H1 (cell line): ENCODE measurements around the gene CRADD. TPM values are rescaled to one million over a fixed set of nuclear protein-coding genes. Genes with fewer than 3 reads are reported as not detected.

Experiments
- CTCF ChIA-PET: fragments of 300-600 bp; sonication (Branson Sonifier 250); formaldehyde crosslinking; loops from one replicate; lab custom pipeline; 2021; ENCODE audit not compliant: partially characterized antibody; lab: Charles Lee
- POLR2A ChIA-PET: fragments of 300-600 bp; sonication (Branson Sonifier 250); formaldehyde crosslinking; loops from one replicate; lab custom pipeline; 2021; ENCODE audit warnings: inconsistent platforms; ENCODE audit not compliant: partially characterized antibody; lab: Charles Lee
- DNase-seq, 2 experiments: peaks; one replicate each; pipeline versions ENCODE4 v3.0.0 to v3.0.0-alpha.2; 2010 to 2022; ENCODE audit warnings: low spot score in 2 of 2, low read depth in 1 of 2, mixed read lengths in 1 of 2
- FAIRE-seq: peaks from 2 replicates; lab custom pipeline; 2011; peaks lifted over from hg19 to GRCh38; lab: Jason Lieb, UNC
- H2AFZ ChIP-seq: 2 replicates; pipeline ENCODE4 v1.8.1; 2012; ENCODE audit warnings: low read length, inconsistent platforms
- H2AK5ac ChIP-seq: 2 replicates; pipeline ENCODE4 v1.6.1; 2013; ENCODE audit warnings: low read depth, low read length
- H2BK120ac ChIP-seq: replicated peaks from 2 replicates; pipeline ENCODE3; 2013; ENCODE audit warnings: low read depth, low read length, inconsistent platforms
- H2BK12ac ChIP-seq: 2 replicates; pipeline ENCODE4 v1.6.1; 2013; ENCODE audit warnings: low read depth, low read length
- H2BK15ac ChIP-seq: 2 replicates; pipeline ENCODE4 v1.6.1; 2013; ENCODE audit warnings: low read length
- H2BK20ac ChIP-seq: 2 replicates; pipeline ENCODE4 v1.6.1; 2013; ENCODE audit warnings: low read length
- H2BK5ac ChIP-seq: 2 replicates; pipeline ENCODE4 v1.6.1; 2013; ENCODE audit warnings: low read depth, low read length
- H3K14ac ChIP-seq: 2 replicates; pipeline ENCODE4 v1.6.1; 2013; ENCODE audit warnings: inconsistent platforms; ENCODE audit not compliant: insufficient read length
- H3K18ac ChIP-seq: 2 replicates; pipeline ENCODE4 v1.6.1; 2013; ENCODE audit warnings: low read length; ENCODE audit errors: extremely low read depth
- H3K23ac ChIP-seq: 2 replicates; pipeline ENCODE4 v1.6.1; 2013; ENCODE audit warnings: inconsistent platforms; ENCODE audit not compliant: insufficient read length
- H3K23me2 ChIP-seq: 2 replicates; pipeline ENCODE4 v1.6.1; 2013; ENCODE audit warnings: low read depth, low read length
- H3K27ac ChIP-seq: 2 replicates; pipeline ENCODE4 v1.6.1; 2011; ENCODE audit warnings: low read depth, low read length, inconsistent platforms
- H3K27me3 ChIP-seq, 4 experiments: replicated peaks in 1 of 4; 1 replicate in 1 of 4; 2 replicates in 3 of 4; pipeline versions ENCODE4 v1.6.1 to v1.8.1; 2011 to 2013; ENCODE audit warnings: low read length in 3 of 4, mild to moderate bottlenecking in 3 of 4, inconsistent platforms in 2 of 4, mixed read lengths in 2 of 4, moderate library complexity in 1 of 4; ENCODE audit not compliant: control insufficient read depth in 3 of 4, insufficient read depth in 3 of 4; ENCODE audit errors: extremely low read depth in 1 of 4
- H3K36me3 ChIP-seq, 4 experiments: 2 replicates each; pipeline versions ENCODE4 v1.6.1 to v1.8.1; 2011 to 2013; ENCODE audit warnings: mild to moderate bottlenecking in 4 of 4, low read length in 3 of 4, moderate library complexity in 2 of 4, control low read depth in 1 of 4, inconsistent platforms in 1 of 4; ENCODE audit not compliant: insufficient read depth in 4 of 4, control insufficient read depth in 2 of 4
- H3K4ac ChIP-seq: replicated peaks from 2 replicates; pipeline ENCODE3; 2013; ENCODE audit warnings: low read length, low read depth, mixed read lengths, inconsistent platforms; ENCODE audit not compliant: insufficient read length
- H3K4me1 ChIP-seq, 4 experiments: replicated peaks in 1 of 4; 1 replicate in 1 of 4; 2 replicates in 3 of 4; pipeline versions ENCODE4 v1.6.1 to v1.8.1; 2011 to 2013; ENCODE audit warnings: low read length in 3 of 4, inconsistent platforms in 2 of 4, mixed read lengths in 1 of 4; ENCODE audit not compliant: insufficient read depth in 4 of 4, control insufficient read depth in 3 of 4
- H3K4me2 ChIP-seq, 2 experiments: 2 replicates each; pipeline versions ENCODE4 v1.6.1 to v1.8.1; 2011 to 2013; ENCODE audit warnings: low read depth in 2 of 2, low read length in 2 of 2, control low read depth in 1 of 2, inconsistent platforms in 1 of 2, mild to moderate bottlenecking in 1 of 2; ENCODE audit not compliant: insufficient read depth in 1 of 2
- H3K4me3 ChIP-seq, 4 experiments: fragments of 200-600, 300-600 bp in 1 of 4; sonication (generic), shearing (Covaris generic), sonication (Bioruptor Twin) in 1 of 4; 2 replicates each; pipeline versions ENCODE4 v1.5.1 to v1.8.1; 2011 to 2016; ENCODE audit warnings: low read length in 4 of 4, low read depth in 3 of 4, control low read depth in 2 of 4, inconsistent platforms in 2 of 4, mild to moderate bottlenecking in 2 of 4, mixed read lengths in 1 of 4, moderate library complexity in 1 of 4; ENCODE audit not compliant: insufficient read depth in 2 of 4; ENCODE audit errors: extremely low read depth in 1 of 4
- H3K56ac ChIP-seq: replicated peaks from 2 replicates; pipeline ENCODE3; 2013; ENCODE audit warnings: low read depth, mild to moderate bottlenecking, mixed read lengths, low read length, inconsistent platforms; ENCODE audit not compliant: insufficient read length
- H3K79me1 ChIP-seq: 2 replicates; pipeline ENCODE4 v1.6.1; 2013; ENCODE audit warnings: low read depth, low read length, control low read depth
- H3K79me2 ChIP-seq, 2 experiments: 2 replicates each; pipeline versions ENCODE4 v1.6.1 to v1.8.1; 2012 to 2013; ENCODE audit warnings: low read length in 2 of 2, mild to moderate bottlenecking in 2 of 2, inconsistent platforms in 1 of 2; ENCODE audit not compliant: insufficient read depth in 2 of 2, control insufficient read depth in 1 of 2
- H3K9ac ChIP-seq, 4 experiments: replicated peaks in 1 of 4; 1 replicate in 1 of 4; 2 replicates in 3 of 4; pipeline versions ENCODE4 v1.6.1 to v1.8.1; 2011 to 2013; ENCODE audit warnings: low read depth in 3 of 4, low read length in 3 of 4, control low read depth in 2 of 4, mild to moderate bottlenecking in 2 of 4, moderate library complexity in 2 of 4, inconsistent platforms in 1 of 4; ENCODE audit errors: extremely low read depth in 1 of 4
- H3K9me3 ChIP-seq, 2 experiments: 2 replicates each; pipeline versions ENCODE4 v1.6.1 to v1.8.1; 2012 to 2013; ENCODE audit warnings: mild to moderate bottlenecking in 2 of 2, moderate library complexity in 2 of 2, control low read depth in 1 of 2, inconsistent platforms in 1 of 2, low read depth in 1 of 2, low read length in 1 of 2, mixed read lengths in 1 of 2; ENCODE audit not compliant: insufficient read depth in 2 of 2
- H4K20me1 ChIP-seq, 2 experiments: replicated peaks in 1 of 2; 2 replicates each; pipeline versions ENCODE3 to v1.8.1; 2011 to 2013; ENCODE audit warnings: inconsistent platforms in 2 of 2, low read length in 2 of 2, mild to moderate bottlenecking in 1 of 2; ENCODE audit not compliant: insufficient read depth in 2 of 2, control insufficient read depth in 1 of 2
- H4K5ac ChIP-seq: 2 replicates; pipeline ENCODE4 v1.6.1; 2013; ENCODE audit warnings: low read length, low read depth, mixed read lengths, inconsistent platforms; ENCODE audit not compliant: insufficient read length
- H4K8ac ChIP-seq: 2 replicates; pipeline ENCODE4 v1.8.0; 2013; ENCODE audit warnings: mild to moderate bottlenecking, moderate library complexity, low read length, inconsistent platforms; ENCODE audit not compliant: insufficient read depth; ENCODE audit errors: extremely low read depth
- H4K91ac ChIP-seq: replicated peaks from 2 replicates; pipeline ENCODE3; 2013; ENCODE audit warnings: low read length, mixed read lengths, inconsistent platforms; ENCODE audit not compliant: insufficient read length
- CTBP2 ChIP-seq: IDR thresholded peaks from 2 replicates; pipeline ENCODE4 v1.7.0; 2011; ENCODE audit warnings: borderline replicate concordance, mild to moderate bottlenecking, moderate library complexity, mixed read lengths, low read length; ENCODE audit not compliant: insufficient read depth, insufficient read length
- FOSL1 ChIP-seq: IDR thresholded peaks from 2 replicates; pipeline ENCODE4 v1.6.1; 2011; ENCODE audit warnings: mild to moderate bottlenecking, low read depth, low read length, moderate library complexity; ENCODE audit not compliant: insufficient read depth
- SAP30 ChIP-seq: fragments of 300-600 bp; sonication (generic); IDR thresholded peaks from 2 replicates; pipeline ENCODE4 v1.7.1; 2012; ENCODE audit warnings: low read length, moderate library complexity, mild to moderate bottlenecking, inconsistent platforms; ENCODE audit not compliant: insufficient read depth, insufficient replicate concordance
- WGBS, 2 experiments: shearing (Covaris generic) in 1 of 2; methylation state at CpG; one replicate each; pipeline versions ENCODE4 v1.1.6 to v1.1.7; 2013 to 2015; ENCODE audit warnings: low lambda C conversion rate in 2 of 2, mixed read lengths in 2 of 2, inconsistent platforms in 1 of 2, low coverage in 1 of 2, missing lambda C conversion rate in 1 of 2; ENCODE audit not compliant: insufficient replicate concordance in 2 of 2, insufficient coverage in 1 of 2, insufficient read length in 1 of 2; ENCODE audit errors: extremely low coverage in 1 of 2, missing lambda C conversion rate in 1 of 2; 5-methylcytosine and 5-hydroxymethylcytosine counted together
- polyA plus RNA-seq, 7 experiments: library from polyadenylated mRNA; depleted of rRNA in 3 of 7; stranded (reverse) in 5 of 7; unstranded in 2 of 7; fragments of >200 nt in 5 of 7; fragments of 200-250 nt in 2 of 7; gene quantifications; 1 replicate in 5 of 7; 2 replicates in 1 of 7; 4 replicates in 1 of 7; pipeline versions ENCODE4 v1.2.1 to v1.2.3, GENCODE V29; 2011 to 2013; ENCODE audit warnings: missing spikeins in 2 of 7, mixed read lengths in 2 of 7
- total RNA-seq: library from RNA; stranded (reverse); fragmentation: NEBNext Ultra II Directional; extraction: Animal tissue kit (Norgen Biotek cat#: 25700); gene quantifications from 2 replicates; pipeline ENCODE4 v1.2.1, GENCODE V29; 2021
- TF ChIP-seq, protein P1 (sequence below): IDR thresholded peaks from 2 replicates; pipeline ENCODE4 v1.6.1; 2011; ENCODE audit warnings: low read length, improper control_type of control experiment

The CRADD gene
- total and polyA plus RNA-seq, 2 of the 8 experiments (the other 6 are each of a cell fraction or from before 2014, with no cell fraction given), result 8.1 to 15.4 TPM

DNA sequence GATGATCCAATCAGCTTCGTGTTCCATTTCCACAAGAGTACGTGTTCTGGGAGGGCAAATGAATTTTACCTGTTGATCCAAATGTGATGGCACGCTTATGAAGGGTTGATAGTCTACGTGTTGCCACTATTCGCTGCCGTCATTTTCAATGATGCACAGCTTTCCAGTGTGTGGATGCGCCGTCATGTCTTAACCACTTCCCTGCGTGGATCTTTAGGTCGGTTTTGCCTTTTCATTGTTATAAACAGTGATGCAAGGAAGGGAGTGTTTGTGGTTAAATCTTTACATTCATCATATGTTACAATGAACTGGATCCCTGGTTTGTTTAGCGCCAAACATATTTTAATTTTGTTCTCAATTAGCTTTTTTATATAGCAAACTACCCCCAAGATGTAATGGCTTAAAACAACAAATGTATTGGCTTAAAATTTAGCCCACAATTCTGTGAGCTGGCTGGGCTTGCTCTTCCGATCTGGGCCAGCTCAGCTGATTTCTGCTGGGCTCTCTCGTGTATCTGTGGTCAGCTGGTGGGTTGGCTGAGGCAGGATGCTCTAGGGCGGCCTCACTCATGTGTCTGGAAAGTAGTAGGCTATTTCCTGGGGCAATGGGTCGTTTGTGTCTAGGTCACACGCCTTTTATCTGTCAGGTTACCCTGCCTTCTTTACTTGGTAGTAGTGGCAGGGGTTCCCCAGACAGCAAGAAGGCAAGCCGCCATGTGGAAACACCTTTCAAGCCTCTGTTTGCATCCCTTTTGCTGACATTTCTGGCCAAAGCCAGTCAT lies 176.7 kb downstream of the CRADD start:
- Histone ChIP-seq H3K4me3 (no peak overlapping the region), H3K56ac (no peak overlapping the region), H2BK5ac (no peak overlapping the region), H2BK12ac (no peak overlapping the region), H3K79me1 (no peaks in the 10 kb centered on the region), H4K8ac (peak overlapping the region; percentile 4; the same call in 1 of the 2 replicates), H4K20me1 (no peaks in the 10 kb centered on the region), H3K27me3 (no peaks in the 10 kb centered on the region), H2BK120ac (no peak overlapping the region), H3K18ac (no peak overlapping the region), H2BK20ac (no peak overlapping the region), H3K4me1 (peaks cover 0 to 2% (median under 1%) of the 10 kb centered on the region in 4 experiments; a peak in 2 of 7 replicates), H4K5ac (no peak overlapping the region), H3K14ac (no peak overlapping the region), H3K9me3 (no peaks in the 10 kb centered on the region), H3K4ac (no peak overlapping the region), H3K23me2 (no peaks in the 10 kb centered on the region), H3K4me2 (no peak overlapping the region), H3K36me3 (no peaks in the 10 kb centered on the region), H3K27ac (no peak overlapping the region), H2AFZ (no peak overlapping the region), H3K23ac (no peak overlapping the region), H2BK15ac (no peak overlapping the region), H4K91ac (no peak overlapping the region), H3K79me2 (no peaks in the 10 kb centered on the region), H3K9ac (no peak overlapping the region), H2AK5ac (no peak overlapping the region)
- 90% methylated on average over 17 of the region's 17 CpGs; no CpG with 5 or more reads in 1 of the 2 experiments for WGBS, 2 experiments
- TF ChIP-seq FOSL1 (no peak), CTBP2 (no peak), SAP30 (no peak)
- TF ChIP-seq, protein P1, sequence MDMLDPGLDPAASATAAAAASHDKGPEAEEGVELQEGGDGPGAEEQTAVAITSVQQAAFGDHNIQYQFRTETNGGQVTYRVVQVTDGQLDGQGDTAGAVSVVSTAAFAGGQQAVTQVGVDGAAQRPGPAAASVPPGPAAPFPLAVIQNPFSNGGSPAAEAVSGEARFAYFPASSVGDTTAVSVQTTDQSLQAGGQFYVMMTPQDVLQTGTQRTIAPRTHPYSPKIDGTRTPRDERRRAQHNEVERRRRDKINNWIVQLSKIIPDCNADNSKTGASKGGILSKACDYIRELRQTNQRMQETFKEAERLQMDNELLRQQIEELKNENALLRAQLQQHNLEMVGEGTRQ, result no peak
- ChIA-PET CTCF (interaction anchor here (0.8 to 1.2 kb wide), 2 partner anchors 35 to 248 kb away, joined by 3 to 4 read pairs; no protein-coding TSS in a partner anchor), POLR2A (no interaction called here)
- DNase-seq, result no peak
- FAIRE-seq, result no peak
